NCI-H2196 (cell line): Measurements from ENCODE around the gene HNF1B.
"Not testable (repeated sequence)": the region's sequence is repeated elsewhere in the genome, so short reads cannot be mapped to it uniquely, and the experiment has no call there.

Experiments used
- DNase-seq: peaks from one replicate; lab custom pipeline; 2025; ENCODE audit not compliant: unreplicated experiment; lab: John Stamatoyannopoulos, UW

Gene HNF1B

DNA sequence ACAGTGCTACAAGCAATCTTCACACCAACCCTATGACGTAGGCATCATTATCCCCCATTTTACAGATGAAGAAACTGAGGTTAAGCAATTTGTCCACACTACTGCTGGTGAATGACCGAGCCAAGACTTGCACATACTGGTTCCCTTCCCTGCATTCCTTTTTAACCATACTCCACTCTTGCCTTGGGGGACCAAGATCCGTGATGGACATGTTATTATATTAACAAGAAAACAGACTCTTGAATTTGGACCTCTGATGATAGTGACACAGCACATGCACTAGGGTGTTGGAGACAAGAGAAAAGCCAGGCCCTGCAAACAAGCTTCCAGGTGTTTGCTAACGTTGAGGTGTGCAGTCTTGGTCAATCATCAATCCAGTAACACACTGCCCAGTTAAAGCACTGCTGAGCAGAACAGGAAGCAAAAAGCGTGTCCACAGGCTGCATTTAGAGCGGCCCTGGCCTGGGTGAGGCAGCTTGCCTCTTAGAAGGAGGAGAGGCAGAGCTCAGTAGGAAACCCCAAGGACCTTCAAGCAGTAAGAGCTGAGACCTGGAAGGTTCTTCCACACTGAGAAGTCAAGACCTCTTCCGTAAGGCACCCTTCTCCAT is 36.7 kb downstream of the HNF1B start:
- no peak for DNase-seq

DNA sequence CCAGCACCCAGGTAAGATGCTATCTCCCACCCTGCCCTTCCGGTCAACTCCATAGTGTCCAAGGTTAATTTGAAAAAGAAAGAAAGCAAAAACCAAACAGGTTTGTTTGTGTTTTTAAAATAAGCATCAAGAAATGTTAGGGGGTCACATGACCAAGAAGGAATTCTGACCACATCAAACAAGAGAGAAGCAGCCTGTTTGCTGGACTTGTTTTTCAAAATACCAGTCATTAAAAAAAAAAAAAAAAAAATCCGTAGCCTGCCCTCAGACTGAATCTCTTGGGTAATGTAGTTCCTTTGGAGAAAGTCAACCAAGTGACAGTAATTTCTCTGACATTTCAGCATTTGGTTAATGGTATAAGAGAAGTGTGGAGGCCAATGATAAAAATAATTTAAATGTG is 38.4 kb downstream of the HNF1B start:
- no peak for DNase-seq

DNA sequence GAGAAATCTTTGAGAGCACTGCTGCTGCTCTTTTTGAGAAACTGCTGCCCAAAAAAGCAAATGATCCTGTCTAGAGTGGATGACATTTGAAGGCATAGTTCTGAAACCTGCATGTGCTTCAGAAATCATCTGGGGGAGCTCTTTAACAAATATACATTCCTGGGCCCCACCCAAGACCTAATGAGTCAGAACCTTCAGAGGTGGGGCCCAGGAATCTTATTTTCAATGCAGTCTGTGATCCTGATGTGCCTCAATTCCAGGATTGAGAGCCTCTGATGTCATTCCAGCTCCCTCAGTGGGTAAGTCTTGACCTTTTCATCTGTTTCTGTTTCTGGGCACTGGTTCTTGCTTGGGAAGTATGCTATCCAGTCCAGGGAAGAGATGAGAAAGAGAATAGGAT is 42.3 kb downstream of the HNF1B start:
- no peak for DNase-seq

DNA sequence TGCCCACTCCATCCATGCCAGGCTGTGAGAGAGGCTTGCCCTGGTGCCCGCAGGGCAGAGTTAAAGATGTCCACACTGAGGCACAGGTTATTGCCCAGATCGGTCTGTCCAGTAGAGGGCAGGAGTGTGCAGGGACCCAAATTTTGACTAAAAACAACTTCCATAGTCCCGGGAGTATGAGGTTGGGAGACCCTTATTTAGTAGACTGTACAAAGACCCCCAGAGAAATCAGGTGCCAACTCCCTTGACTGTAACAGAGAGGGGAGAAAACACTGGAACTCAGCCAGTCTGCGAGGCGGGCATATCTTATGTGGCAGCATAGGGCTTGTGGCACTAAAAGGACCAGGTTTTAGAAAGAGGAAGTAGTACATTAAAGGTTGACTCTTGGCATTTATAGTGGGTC is 43.4 kb downstream of the HNF1B start:
- no peak for DNase-seq

DNA sequence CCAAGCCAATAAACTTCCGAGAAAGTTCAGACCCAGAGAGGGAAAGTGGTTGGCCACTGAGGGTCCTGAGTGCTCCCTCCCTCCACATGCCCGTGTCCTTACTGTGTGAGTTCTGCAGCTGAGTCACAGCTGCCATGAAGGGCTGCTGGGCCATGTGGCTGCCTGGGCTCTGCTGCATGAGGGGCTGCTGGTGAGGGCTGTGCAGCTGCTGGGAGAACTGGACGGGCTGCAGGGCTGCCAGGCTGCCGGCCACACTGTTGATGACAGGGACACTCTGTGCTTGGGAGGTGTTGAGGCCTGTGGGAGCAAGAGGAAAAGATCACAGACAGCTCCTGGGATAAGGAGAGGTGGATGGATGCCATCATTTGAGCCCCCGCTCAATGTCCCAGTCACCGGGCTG is 44.0 kb downstream of the HNF1B start:
- no peak for DNase-seq

DNA sequence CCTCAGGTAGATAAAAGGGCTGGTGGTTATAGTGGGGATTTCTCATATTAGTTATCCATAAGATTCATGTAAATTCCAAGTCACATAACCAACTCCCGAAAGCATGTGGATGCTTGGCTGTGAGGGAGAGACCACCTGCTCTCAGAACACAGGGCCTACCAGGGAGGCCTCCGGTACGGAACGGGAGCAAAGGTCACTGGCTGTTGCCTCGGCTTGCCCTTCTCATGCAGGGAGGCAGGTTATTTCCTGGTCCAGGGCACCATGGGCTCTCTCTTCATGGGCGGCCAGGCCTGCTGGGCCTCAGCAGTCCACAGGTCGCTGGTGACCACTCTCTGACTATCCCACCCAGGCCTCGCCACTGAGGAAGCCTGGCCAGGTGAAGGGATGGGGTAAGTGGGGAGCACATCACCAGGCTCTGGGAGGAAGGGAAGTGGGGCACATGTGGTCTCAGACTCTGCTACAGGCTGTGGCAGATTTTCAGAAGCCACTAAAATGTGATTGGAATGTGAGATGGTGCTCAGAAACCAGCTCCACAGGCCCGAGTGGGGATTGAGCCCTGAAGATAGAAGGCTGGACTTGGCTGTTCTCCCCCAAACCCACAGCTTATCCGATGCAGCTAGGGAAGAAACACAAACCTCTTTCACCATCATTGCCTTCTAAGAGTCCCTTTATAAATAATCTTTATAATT is 45.4 kb downstream of the HNF1B start:
- no peak for DNase-seq

DNA sequence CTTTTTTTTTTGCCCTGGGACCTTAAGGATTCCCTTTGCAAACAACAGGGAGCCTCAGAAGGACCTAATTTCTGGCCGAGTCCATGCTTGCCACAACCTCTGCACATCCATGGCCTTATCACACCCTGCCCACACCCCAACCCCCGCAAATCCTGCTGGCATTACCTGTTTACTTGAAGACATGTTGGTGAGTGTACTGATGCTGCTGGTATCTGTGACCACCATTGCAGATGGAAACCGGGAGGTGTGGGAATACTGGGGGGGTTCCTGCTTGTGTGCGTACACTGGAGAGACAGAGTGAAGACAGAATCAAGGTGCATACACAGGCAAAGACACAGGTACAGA is 46.0 kb downstream of the HNF1B start:
- no peak for DNase-seq

DNA sequence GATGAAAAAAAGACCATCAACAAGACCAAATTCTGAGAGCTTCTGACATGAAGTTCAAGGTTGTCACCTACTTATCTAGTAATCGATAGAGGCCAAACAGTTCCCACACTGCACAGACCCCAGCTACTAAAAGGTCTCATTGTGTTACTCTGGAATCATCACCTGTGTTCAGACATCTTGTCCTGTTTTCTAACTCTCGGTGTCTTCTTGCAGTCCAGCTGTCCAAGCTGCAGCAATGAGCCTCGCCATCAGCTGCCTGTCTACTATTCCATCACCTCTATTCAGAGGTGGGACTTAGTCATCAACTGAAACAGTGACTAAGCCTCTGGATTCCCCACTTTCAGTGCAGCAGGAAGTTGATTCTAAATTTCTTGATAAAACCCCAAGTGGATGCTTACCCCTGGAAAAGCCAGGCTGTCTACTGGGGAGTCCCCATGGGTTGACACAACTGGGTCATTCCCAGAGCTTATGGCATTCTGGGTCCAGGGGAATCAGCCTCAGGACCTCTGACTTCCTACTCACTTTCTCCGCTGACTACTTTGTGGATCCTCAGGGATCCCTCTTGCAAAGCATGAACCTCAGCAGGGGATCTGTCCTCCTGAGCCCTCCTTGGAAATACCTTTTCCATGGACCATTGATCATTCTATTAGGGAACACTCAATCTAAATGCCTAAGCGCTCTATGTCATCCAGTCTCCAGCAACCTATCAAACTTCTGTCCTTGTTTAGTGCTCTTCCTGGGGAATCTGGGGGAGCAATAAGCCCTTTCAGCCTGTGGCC is 46.5 kb downstream of the HNF1B start:
- no peak for DNase-seq

DNA sequence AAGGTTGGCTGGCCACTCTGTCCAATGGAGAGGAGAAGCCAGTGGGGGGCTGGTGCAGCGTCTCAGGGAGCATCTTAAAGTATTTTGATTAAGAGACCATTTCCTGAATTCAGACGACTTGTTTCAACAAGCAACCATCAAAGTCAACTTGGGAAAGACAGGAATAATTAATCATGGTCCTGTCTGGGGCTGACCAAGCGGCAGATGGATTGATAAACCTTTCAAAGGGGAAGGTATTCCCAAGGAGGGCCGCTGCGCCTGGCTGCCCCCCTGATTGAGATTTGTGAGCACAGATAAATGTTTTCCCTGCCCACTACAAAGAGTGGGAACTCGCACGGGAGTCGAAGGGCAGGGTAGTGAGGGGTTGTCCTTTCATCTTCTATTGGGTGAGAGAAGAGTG is 47.5 kb downstream of the HNF1B start:
- DNase-seq, result no peak

DNA sequence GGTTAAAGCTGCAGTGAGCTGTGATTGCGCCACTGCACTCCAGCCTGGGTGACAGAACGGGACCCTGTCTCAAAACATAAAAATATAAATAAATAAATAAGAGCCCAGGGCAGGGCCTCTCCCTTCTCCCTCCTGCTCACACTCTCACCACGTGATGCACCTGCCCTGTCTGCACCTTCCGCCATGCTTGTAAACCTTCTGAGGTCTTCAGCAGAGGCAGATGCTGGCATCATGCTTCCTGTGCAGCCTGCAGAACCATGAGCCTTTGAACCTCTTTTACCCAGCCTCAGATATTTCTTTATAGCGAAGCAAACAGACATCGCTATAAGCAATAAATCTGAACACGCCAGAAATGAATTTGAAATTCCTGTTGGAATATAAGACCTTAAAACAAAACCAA is 48.5 kb downstream of the HNF1B start:
- DNase-seq, result no peak

DNA sequence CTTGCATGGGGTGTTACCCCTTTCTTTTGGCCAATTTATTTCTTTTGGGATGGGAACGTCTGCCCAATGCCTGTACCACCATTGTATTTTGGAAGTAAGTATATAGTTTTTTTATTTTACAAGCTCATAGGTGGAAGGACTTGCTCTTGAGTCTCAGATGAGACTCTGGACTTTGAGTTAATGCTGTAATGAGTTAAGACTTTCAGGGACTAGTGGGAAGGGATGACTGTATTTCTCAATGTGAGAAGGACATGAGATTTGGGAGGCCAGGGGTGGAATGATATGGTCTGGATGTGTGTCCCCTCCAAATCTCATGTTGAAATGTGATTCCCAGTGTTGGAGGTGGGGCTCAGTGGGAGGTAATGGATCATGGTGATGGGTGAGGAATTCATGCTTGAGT is 49.1 kb downstream of the HNF1B start:
- DNase-seq, result no peak

DNA sequence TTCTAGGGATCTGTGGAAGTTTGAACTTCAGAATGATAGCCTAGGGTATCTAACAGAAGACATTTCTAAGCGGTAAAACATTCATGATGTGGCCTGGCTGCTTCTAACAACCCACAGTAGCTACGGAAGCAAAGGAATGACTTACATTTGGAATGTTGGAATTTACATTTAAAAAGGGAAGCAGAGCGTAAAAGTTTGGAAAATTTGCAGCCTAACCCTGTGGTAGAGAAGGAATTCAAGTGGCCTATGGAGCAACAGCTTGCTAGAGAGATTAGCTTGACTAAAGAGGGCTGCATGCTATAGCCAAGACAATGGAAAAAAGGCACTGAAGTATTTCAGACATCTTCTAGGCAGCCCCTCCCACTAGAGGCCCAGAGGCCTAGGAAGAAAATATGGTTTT is 50.1 kb downstream of the HNF1B start:
- DNase-seq, result no peak

DNA sequence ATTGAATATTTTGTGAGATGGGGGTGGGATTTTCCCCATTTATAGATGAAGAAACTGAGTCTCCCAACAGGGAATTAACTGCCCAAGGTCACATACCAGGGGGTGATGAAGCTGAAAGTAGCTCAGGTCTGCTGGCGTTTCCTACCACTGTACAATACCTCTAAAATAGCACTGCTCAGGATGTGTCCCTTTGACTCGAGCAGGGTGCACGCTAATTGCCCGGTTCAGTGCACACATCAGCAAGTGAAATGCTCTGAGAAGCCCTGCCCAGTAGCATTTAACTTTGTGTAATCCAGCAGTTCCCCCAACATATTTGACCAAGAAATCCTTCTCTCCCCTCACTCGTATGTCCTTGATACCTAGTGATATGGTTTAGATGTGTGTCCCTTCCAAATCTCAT is 51.5 kb downstream of the HNF1B start:
- DNase-seq, result no peak

DNA sequence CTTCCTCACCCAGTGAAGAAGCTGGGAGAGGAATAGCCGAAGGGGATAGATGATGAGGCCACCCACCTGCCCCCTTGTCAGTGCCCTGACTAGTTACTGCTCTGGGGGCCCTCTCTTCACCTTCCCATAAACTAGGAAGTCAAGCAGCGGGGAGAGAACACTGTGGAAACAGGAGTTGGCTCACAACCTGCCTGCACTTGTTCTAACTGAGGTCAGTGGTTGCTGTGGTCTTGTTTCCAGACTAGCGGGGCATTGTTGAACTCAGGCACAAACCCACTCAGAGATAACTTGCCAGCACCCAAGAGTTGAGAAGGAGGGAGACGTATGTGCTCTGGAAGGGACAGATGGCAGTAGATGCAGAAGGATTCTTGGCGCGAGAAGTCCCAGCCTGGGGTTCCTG is 53.1 kb downstream of the HNF1B start:
- DNase-seq, result no peak

DNA sequence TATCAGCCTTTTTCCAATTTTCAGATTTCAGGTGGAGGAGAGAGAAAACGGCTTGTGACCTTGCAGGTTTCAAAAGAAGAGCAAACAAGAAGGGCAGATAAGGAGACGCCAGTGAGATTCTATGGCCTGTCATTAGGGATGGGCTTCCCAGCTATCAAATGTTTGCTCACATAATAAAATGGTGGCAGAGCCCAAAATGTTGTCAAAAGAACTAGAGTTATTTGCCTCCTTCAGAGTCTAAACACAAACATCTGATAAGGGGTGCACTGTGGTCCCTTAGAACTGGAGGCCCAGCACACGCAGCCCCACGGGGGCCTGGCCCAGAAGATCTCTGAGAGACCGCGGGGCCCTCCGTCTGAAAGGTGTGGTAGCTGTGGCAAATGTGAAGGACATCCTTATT is 55.5 kb downstream of the HNF1B start:
- DNase-seq, result no peak

DNA sequence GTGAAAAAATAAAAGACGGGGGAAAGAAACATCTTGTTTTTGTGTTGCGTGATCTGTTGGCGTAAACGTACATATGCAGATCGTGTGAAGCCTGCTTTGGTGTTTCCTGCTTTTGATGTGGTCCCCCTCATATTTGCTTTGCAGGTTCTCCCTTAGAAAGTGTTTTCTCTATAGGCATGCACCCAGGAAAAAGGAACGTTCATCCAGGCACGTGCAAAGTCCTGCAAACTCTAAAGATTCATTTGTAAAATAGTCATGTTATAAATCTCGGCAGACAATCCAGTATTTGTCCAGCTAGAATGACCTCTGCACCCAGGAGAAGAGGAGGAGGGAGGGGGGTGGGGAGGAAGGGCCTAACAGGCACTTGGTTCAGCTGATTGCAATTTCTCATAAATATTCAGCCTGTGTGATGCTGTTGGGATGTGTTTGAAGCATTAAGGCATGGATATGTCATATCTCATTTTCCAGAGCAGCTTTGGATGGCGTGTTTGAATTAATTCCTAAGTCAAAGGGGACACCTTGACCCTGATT is 61.3 kb downstream of the HNF1B start:
- DNase-seq, result no peak

DNA sequence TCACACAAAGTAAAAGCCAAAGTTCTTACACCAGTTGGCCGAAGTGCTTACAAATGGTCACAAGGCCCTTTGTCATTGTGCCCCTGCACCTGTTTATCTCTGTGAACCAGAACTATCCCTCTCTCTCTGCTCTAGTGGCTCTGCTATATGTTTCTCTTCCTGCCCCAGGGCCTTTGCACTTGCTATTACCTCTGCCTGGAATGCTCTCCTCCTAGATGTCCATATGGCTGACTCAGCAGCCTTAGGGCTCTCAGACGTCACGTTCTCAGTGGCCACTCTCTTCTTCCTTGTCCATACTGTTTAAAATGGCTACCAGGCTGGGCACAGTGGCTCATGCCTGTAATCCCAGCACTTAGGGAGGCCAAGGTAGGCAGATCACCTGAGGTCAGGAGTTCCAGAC is 62.9 kb downstream of the HNF1B start:
- no peak for DNase-seq

DNA sequence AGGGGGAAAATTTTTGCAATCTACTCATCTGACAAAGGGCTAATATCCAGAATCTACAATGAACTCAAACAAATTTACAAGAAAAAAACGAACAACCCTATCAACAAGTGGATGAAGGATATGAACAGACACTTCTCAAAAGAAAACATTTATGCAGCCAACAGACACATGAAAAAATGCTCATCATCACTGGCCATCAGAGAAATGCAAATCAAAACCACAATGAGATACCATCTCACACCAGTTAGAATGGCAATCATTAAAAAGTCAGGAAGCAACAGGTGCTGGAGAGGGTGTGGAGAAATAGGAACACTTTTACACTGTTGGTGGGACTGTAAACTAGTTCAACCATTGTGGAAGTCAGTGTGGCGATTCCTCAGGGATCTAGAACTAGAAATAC is 64.9 kb downstream of the HNF1B start:
- not testable (repeated sequence) for DNase-seq

DNA sequence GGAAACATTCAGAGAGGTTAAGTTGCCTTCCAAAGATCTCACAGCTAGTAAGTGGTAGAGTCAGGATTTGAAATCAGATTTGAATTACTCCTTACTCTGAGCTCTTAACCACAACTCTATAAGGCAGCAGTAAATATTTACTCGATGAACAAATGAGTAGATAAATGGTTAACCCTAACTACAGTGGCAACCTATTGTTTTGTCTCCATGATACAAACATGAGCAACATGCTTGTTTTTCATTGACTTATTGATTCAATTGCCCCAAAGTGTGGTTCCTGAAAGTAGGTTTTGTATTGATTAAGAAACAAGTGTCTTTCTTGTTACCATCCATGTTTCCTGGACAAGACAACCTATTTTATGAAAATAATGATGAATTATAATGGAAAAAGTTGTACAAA is 66.8 kb downstream of the HNF1B start:
- DNase-seq, result no peak

DNA sequence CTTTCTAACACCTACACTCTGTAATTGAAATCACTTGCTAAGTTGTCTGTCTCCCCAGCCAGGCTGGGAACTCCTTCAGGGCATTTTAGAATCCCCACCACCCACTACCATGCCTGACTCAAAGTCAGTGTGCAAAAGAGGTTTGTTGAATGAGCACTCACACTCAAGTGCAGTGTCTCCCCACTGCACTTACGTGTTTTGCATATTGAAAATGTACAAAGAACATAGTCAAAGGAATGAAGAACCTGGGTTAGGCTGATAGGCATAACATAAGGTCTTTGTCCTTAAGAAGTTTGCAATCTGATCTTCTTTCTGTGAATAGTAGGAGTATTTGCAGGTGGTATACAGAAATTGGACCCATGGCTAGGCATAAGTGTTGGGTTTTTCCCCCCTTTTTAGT is 67.8 kb downstream of the HNF1B start:
- DNase-seq, result no peak

DNA sequence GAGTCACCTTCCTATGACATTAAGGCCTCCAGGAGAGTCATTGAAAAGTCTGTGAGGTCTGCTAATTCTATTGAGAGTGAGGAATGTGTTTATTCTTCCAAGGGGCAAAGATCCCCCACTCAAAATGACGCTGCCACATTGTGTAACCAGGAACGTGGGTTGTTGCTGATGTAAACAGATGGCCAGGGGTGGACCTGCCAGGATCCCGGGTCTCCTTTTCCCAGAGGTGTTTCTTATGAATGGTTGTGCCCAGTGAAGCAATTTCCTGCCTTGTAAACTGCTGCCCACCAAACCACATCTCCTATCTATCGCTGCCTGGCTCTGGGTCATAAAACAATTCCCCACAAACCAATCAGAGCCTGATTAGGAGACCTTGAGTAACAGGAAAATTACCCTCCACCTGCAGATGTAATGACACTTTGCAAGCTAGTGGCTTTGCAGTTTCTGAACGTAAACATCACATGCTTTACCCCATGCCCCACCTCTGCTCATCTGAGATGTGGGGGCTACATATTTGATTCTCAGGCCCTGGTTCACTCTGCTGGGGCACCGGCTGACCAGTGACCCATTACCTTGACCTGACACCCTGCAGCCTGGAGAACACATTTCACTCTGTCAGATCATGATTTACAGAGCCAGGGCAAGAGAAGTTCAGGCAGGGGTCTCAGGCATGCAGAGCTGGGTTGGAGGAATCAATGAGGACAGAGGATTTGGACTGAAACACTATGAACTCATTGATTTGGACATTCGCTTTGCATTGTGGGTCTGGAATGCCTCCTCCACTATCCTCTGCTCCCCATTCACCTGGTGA is 68.5 kb downstream of the HNF1B start:
- no peak for DNase-seq
